HG03196 (cell line): ENCODE data around the gene TRIM24.
"Not testable (repeated sequence)": the region's sequence is repeated elsewhere in the genome, so short reads cannot be mapped to it uniquely, and the experiment has no call there.

Experiments used
- ATAC-seq: cut with Tn5 transposase; IDR thresholded peaks from one replicate; pipeline ENCODE4 v1.9.1; 2021; ENCODE audit not compliant: unreplicated experiment

TRIM24 gene

DNA sequence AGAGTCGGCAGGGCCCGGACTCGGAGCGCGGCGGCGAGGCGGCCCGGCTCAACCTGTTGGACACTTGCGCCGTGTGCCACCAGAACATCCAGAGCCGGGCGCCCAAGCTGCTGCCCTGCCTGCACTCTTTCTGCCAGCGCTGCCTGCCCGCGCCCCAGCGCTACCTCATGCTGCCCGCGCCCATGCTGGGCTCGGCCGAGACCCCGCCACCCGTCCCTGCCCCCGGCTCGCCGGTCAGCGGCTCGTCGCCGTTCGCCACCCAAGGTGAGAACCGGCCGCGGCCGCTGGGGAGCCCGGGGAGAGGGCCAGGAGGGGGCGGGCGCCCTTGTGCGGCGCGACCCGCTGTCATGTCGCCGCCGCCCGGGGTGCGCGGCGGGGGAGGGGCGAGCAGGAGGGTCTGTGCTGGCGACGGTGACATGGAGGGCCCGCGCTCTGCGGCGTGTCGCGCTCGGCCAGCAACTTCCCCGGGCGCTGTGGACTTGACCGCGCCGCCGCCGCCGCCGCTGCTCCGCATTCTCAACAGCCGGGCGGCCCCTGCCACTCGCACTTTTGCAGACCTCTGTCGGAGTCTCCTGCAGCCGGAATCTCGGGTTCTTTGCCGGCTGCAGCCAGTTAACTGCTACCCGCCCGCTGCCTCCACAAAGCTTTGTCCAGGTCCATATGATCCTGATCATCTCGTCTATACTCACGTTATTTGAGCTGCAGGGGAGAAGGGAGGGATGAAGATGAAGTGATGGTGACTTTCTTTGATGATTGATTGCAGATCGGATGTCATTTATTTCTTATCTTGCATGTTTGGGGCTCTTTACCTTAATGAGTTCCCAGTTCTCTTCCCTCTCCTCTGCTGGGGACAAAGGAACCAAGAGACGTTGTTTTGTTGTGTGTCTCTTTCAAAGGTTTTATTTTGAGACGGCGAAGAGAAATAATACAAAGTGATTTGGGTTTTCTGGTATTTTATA is 869 bp downstream of the TRIM24 start:
- ATAC-seq: peak; percentile 37

- ATAC-seq: not testable (repeated sequence)
Measured at GRCh38 chr7:138463291-138463618, 3.2 kb downstream of the TRIM24 start.

- no peak for ATAC-seq
Measured at GRCh38 chr7:138465046-138465445, 5.0 kb downstream of the TRIM24 start.

- ATAC-seq: peak; percentile 80
Measured at GRCh38 chr7:138466069-138466756, 6.2 kb downstream of the TRIM24 start.

GRCh38 chr7:138468244-138469123 is 8.4 kb downstream of the TRIM24 start:
- ATAC-seq: no peak

GRCh38 chr7:138470391-138471157 is 10.5 kb downstream of the TRIM24 start:
- no peak for ATAC-seq

DNA sequence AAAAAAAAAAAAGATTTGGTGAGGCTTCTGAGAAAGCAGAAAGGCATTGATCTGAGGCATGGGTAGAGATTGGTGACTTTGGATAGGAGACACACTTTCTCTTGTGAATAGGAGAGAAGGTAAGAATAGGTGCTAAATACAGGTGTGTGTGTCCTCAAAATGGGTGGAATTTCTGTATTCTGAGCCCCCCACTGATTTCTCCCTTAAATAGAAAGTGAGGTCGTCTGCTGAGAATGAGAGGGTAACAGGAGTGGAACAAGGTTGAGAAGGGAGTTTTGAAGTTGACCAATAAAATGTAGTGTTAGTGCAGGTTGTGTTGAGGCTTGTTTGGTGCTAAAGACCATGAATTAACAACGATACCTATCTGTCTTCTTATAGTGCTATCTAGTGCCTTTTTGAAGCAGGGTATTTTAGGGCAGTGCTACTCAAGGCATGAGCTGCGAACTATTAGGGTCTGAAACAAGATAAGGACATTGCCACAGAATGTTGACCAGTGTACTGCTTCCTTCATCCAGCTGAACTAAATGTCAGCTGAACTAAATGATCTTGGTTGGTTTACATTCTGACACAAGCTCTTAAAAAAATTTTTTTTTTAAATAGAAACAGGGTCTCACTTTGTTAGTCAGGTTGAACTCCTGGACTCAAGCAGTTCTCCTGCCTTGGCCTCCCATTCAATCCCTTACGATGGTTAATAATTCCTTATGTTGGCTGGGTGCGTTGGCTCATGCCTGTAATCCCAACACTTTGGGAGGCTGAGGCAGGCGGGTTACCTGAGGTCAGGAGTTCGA is 12.4 kb downstream of the TRIM24 start:
- ATAC-seq: no peak

DNA sequence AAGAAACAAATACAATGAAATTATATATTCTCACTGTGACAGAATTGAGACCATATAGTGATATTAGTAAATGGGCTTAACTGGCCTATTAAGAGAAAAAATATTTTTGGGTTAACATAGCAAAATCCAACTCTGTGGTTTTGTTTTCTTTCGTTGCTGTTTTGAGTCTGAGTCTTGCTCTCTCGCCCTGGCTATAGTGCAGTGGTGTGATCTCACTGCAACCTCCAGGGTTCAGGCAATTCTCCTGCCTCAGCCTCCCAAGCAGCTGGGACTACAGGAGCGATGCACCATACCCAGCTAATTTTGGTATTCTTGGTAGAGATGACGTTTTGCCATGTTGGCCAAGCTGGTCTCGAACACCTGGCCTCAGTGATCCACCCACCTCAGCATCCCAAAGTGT is 15.3 kb downstream of the TRIM24 start:
- no peak for ATAC-seq

GRCh38 chr7:138477081-138477578 is 17.1 kb downstream of the TRIM24 start:
- ATAC-seq: no peak

DNA sequence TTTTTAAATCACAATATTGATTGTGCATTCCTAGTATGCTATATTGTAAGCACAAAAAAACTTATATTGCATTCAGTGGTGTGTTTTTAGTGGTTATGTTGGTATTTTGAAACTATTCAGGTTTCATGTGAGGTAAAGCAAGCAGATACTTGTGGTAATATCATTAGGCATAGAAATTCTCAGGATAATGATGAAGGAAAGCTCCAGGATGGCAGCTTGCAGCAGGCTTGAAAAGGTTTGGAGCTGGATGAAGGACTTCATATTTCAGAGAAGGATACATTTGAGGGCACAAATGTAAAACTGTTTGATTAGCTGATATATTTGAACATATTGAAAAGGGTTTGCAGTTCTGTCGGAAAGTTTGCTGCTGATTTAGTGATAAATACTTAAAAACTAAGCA is 17.5 kb downstream of the TRIM24 start:
- ATAC-seq: no peak

- ATAC-seq: peak; percentile 80
Measured at GRCh38 chr7:138478499-138478908, 18.4 kb downstream of the TRIM24 start.

DNA sequence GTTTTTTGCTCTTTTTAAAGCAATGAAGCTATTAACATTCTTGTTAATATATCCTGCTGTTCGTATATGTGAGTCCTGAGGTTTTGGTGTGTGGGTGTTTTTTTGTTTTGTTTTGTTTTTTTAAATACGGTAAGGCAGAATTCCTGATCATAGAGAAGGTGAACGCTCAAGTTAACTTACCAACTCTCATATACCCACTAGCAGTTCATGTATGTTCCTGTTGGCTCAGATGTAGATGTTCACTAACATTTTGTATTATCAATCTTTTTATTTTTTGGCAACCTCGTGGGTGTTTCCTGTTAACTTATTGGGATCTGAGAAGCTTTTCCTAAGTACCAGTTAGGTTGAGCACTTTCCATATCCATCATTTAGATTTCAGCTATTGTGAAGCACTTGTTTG is 20.5 kb downstream of the TRIM24 start:
- ATAC-seq: no peak

DNA sequence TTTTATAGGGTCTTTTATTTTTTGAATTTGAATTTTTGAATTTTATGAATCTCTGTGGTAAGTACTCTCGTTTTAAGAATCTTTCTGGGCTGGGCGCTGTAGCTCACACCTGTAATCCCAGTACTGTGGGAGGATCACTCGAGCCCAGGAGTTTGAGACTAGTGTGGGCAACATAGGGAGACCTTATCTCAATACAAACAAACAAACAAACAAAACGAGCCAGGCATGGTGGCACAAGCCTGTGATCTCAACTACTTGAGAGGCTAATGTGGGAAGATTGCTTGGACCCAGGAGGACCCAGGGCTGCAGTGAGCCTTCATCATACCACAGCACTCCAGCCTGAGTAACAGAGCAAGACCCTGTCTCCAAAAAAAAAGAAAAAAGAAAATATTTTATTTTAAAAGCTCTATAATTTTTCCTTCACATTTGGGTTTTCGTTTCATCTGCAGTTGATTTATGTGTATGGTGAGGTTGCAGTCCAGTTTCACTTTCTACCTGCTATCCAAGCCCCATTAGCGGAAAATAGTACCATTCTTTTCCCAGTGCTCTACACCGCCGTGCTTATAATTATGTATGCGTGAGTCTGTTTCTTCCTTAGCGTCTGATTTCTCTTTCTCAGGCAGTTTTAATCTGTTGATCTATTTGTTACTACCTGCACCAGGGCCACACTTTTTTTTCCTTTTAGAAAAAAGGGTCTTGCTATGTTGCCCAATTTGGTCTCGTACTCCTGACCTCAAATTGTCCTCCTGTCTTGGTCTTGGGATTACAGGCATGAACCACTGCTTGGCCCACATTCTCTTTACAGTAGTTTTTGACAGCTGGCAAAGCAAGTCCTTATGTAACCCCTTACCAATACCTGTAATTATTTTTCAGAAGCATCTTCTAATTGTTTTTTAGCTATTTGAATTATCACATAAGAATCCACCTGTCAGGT is 21.7 kb downstream of the TRIM24 start:
- no peak for ATAC-seq

DNA sequence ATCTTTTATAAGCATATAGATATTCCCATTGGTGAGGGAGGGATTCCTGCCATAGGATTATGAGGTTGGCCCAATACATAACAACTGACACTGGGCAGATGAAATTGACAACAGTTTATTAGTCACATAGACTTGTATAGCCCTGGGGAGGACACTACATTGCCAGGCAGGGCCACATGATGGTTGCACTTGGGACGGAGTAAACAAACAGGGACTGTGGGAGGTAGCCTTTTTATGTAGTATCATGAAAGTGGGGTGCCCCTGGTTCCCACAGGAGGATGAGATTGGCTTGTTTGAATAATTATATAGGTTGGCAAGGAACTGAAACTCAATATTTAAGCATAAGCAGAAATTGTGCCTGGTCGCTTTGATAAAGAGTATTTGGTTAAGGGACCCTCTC is 23.5 kb downstream of the TRIM24 start:
- ATAC-seq: no peak

DNA sequence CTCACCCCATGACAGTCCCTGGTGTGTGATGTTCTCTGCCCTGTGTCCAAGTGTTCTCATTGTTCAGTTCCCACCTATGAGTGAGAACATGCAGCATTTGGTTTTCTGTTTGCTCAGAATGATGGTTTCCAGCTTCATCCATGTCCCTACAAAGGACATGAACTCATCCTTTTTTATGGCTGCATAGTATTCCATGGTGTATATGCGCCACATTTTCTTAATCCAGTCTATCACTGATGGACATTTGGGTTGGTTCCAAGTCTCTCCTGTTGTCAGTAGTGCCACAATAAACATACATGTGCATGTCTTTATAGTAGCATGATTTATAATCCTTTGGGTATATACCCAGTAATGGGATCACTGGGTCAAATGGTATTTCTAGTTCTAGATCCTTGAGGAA is 25.4 kb downstream of the TRIM24 start:
- ATAC-seq: not testable (repeated sequence)

GRCh38 chr7:138489139-138489538 is 29.1 kb downstream of the TRIM24 start:
- not testable (repeated sequence) for ATAC-seq

GRCh38 chr7:138491612-138492386 is 31.7 kb downstream of the TRIM24 start:
- ATAC-seq: no peak

GRCh38 chr7:138492423-138492822 is 32.4 kb downstream of the TRIM24 start:
- no peak for ATAC-seq
